Immature natural killer cell (primary cell): ENCODE results near the gene UQCRC2. TPM values are rescaled to one million over a fixed set of nuclear protein-coding genes. Genes with fewer than 3 reads are reported as not detected.
"Not testable (repeated sequence)": the region's sequence is repeated elsewhere in the genome, so short reads cannot be mapped to it uniquely, and the experiment has no call there.

ENCODE experiments used
- DNase-seq, 3 donors: peaks; one replicate each; pipeline ENCODE4 v3.0.0; 2022; ENCODE audit warnings: mixed read lengths in 1 of 3
- H3K27ac Mint-ChIP-seq, 6 donors: one replicate each; pipeline ENCODE4 v1.8.0; 2020; ENCODE audit warnings: mixed read lengths in 6 of 6, mild to moderate bottlenecking in 5 of 6, inconsistent platforms in 4 of 6, moderate library complexity in 3 of 6
- H3K27me3 Mint-ChIP-seq, 3 donors: one replicate each; pipeline ENCODE4 v1.8.0; 2020 to 2021; ENCODE audit warnings: low read depth in 3 of 3, mild to moderate bottlenecking in 3 of 3, mixed read lengths in 3 of 3, moderate library complexity in 3 of 3, inconsistent platforms in 1 of 3
- H3K36me3 Mint-ChIP-seq, 3 donors: one replicate each; pipeline ENCODE4 v1.8.0; 2020; ENCODE audit warnings: mixed read lengths in 3 of 3, inconsistent platforms in 2 of 3, mild to moderate bottlenecking in 2 of 3
- H3K4me1 Mint-ChIP-seq, 2 donors: one replicate each; pipeline ENCODE4 v1.8.0; 2020; ENCODE audit warnings: inconsistent platforms in 2 of 2, mild to moderate bottlenecking in 2 of 2, mixed read lengths in 2 of 2, moderate library complexity in 1 of 2
- H3K4me3 Mint-ChIP-seq, 5 donors: one replicate each; pipeline ENCODE4 v1.8.0; 2020; ENCODE audit warnings: mild to moderate bottlenecking in 5 of 5, mixed read lengths in 5 of 5, inconsistent platforms in 3 of 5, moderate library complexity in 3 of 5
- H3K9me3 Mint-ChIP-seq, 6 donors: one replicate each; pipeline ENCODE4 v1.8.0; 2020; ENCODE audit warnings: mild to moderate bottlenecking in 6 of 6, mixed read lengths in 6 of 6, inconsistent platforms in 4 of 6, moderate library complexity in 3 of 6
- polyA plus RNA-seq, 3 donors: library from polyadenylated mRNA; unstranded; fragments of 300-500 nt; fragmentation: Illumina TruSeq; gene quantifications; one replicate each; pipeline ENCODE4 v1.2.3, GENCODE V29; 2021

The UQCRC2 gene
- polyA plus RNA-seq, 3 donors from 2014 or later = 147 to 208 (median 195) TPM

DNA sequence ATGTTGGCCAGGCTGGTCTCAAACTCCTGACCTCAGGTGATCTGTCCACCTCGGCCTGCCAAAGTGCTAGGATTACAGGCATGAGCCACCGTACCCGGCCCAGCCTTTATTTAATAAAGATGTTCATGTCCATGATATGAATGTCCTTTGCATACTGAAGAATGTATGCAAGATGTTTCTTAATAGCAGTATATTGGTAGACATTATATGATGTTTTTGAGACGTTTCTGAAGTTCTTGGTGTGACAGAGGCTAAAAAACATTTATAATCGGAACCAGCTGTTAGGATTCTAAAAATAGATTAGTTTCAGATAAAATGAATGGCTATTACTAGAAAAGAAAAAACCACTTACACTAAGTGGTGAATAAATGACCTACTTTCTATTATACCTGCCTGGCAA, 36.0 kb downstream of the UQCRC2 start:
- Mint-ChIP-seq H3K27me3 (no peaks in the 10 kb centered on the region), H3K9me3 (no peaks in the 10 kb centered on the region), H3K36me3 (peaks cover 5 to 13% (median 6%) of the 10 kb centered on the region in 3 donors), H3K27ac (no peak overlapping the region), H3K4me1 (no peaks in the 10 kb centered on the region), H3K4me3 (no peak overlapping the region)
- no peak for DNase-seq

DNA sequence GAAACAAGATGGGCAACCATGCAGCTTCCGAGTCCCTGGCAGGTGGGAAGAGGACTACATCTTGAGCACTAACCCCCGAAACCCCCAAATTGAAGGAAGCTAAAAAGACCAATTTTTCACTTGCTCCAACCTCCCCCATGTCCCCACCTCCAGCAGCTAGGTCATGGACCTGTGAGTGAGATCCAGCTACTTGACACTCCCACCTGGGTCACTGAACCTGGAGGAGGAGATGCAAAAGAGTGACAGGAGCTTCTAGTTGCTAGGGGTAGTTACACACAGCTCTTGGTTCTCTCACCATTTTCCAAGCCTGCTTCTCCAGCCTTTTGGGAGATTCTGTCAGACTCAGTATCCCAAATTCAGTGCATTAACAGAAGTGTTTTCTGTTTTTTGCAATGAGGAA, 36.6 kb downstream of the UQCRC2 start:
- Mint-ChIP-seq H3K4me3 (no peak overlapping the region), H3K27ac (peak overlapping the region in 1 of 6 donors; percentile 69), H3K36me3 (peaks cover 3 to 7% (median 6%) of the 10 kb centered on the region in 3 donors), H3K9me3 (no peaks in the 10 kb centered on the region), H3K27me3 (no peaks in the 10 kb centered on the region), H3K4me1 (no peaks in the 10 kb centered on the region)
- no peak for DNase-seq

DNA sequence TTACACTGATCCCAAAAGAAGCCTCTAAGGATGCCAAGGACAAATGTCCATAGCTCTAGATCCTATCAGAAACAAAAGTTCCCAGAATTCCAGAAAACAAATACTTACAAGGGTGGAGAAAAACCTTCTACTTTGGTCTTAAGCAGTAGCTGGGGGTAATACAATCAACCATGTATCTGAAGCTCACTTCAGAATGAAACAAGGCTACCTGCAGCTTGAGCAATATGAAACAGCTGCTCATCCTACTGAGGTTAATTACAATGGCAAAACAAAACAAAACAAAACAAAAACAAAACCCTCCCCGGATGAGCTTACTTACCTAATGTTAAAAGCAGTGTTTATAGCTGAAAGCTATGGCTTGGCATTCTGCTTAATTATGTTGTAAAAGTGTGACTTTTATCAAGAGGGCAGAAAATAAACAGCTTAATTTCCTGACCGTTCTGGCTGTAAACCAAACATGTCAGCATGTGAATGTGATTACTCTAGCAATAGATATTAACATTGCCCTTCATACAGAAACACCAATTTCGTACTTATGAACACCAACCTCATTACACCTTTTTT, 37.3 kb downstream of the UQCRC2 start:
- Mint-ChIP-seq H3K27ac (no peak overlapping the region), H3K4me1 (no peaks in the 10 kb centered on the region)
- no peak for DNase-seq

DNA sequence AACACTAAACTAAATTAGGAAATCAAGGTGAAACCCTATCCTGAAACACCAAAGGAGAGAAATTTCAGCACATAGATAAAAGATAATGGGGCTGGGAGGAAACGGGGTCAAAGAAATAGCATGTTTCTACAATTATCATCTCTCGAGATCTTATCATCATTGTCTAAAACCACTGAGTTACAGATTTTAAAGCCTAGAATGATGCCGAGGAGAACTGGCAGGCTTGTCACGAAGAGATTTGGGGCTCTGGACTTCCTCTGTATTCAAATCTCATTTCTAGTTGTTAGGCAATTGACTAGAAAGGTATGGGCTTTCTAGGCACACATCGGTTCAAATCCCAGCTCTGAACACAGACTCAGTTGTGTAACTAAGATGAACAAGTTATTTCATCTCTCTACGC, 38.5 kb downstream of the UQCRC2 start:
- no peak overlapping the region for H3K27ac Mint-ChIP-seq
- no peak overlapping the region for H3K4me3 Mint-ChIP-seq

More for the DNA sequence above, 37.3 kb downstream of the UQCRC2 start:
- H3K27me3 Mint-ChIP-seq = no peaks in the 10 kb centered on the region
- H3K9me3 Mint-ChIP-seq = no peaks in the 10 kb centered on the region
- H3K36me3 Mint-ChIP-seq = peaks cover 2 to 3% (median 3%) of the 10 kb centered on the region in 3 donors
- no peak overlapping the region for H3K4me3 Mint-ChIP-seq

DNA sequence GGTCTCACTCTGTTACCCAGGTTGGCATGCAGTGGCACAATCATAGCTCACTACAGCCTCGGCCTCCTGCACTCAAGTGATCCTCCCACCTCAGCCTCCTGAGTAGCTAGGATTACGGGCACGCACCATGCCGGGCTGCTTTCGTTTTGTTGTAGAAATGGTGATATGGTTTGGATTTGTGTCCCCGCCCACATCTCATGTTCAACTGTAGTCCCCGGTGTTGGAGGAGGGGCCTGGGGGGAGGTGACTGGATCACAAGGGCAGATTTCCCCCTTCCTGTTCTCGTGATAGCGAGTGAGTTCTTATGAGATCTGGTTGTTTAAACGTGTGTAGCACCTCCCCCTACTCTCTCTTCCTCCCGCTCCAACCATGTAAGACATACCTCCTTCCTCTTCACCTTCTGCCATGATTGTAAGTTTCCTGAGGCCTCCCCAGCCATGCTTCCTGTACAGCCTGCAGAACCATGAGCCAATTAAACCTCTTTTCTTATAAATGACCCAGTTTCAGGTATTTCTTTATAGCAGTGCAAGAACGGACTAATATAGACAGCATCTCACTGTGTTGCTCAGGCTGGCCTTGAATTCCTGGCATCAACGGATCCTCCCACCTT, 41.8 kb downstream of the UQCRC2 start:
- no peaks in the 10 kb centered on the region for H3K4me1 Mint-ChIP-seq
- peak overlapping the region in 1 of 6 donors; percentile 85 for H3K27ac Mint-ChIP-seq
- DNase-seq = no peak
- no peak overlapping the region for H3K4me3 Mint-ChIP-seq
- no peaks in the 10 kb centered on the region for H3K36me3 Mint-ChIP-seq
- no peaks in the 10 kb centered on the region for H3K9me3 Mint-ChIP-seq
- H3K27me3 Mint-ChIP-seq = peaks cover 0 to 3% (median 2%) of the 10 kb centered on the region in 3 donors

More for the DNA sequence above, 38.5 kb downstream of the UQCRC2 start:
- no peaks in the 10 kb centered on the region for H3K4me1 Mint-ChIP-seq
- no peaks in the 10 kb centered on the region for H3K27me3 Mint-ChIP-seq
- DNase-seq = no peak
- no peaks in the 10 kb centered on the region for H3K9me3 Mint-ChIP-seq
- H3K36me3 Mint-ChIP-seq = no peaks in the 10 kb centered on the region

DNA sequence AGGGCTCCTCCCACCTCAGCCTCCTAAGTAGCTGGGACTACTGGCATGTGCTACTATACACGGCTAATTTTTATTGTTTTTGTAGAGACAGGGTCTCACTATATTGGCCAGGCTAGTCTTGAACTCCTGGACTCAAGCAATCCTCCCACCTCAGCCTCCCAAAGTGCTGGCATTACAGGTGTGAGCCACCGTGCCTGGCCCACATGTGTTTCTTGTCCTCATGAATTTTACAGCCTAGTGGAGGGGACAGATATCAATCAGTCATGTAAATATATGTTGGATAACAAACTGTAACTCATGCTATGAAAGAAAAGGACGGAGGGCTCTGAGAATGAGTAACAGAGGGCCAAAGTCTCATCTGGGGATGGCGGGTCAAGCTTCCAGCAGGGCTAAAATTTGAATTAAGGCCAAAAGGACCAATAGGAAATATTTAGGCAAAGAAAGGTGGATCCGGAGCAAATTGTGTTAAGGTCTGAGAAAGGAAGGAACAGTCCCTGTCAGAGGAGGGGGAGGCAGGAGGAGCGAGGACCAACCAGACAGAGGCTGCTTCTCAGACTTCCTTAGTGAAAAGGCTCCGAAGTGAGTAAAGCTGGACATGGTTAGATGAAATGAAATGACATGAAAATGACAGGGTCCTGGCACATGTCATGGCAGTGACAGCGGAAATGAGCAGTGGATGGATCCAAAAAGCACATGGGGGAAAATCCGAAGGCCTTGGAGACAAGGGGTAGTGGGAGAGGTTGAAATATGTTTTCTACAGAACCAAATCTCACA, 43.9 kb downstream of the UQCRC2 start:
- H3K27me3 Mint-ChIP-seq = peaks cover 4 to 7% (median 4%) of the 10 kb centered on the region in 3 donors
- H3K27ac Mint-ChIP-seq = no peak overlapping the region
- H3K9me3 Mint-ChIP-seq = peaks cover 0 to 1% (median 0%) of the 10 kb centered on the region in 6 donors
- H3K36me3 Mint-ChIP-seq = no peaks in the 10 kb centered on the region
- H3K4me1 Mint-ChIP-seq = peaks cover 7 to 9% of the 10 kb centered on the region in 2 donors
- DNase-seq = no peak
- no peak overlapping the region for H3K4me3 Mint-ChIP-seq

DNA sequence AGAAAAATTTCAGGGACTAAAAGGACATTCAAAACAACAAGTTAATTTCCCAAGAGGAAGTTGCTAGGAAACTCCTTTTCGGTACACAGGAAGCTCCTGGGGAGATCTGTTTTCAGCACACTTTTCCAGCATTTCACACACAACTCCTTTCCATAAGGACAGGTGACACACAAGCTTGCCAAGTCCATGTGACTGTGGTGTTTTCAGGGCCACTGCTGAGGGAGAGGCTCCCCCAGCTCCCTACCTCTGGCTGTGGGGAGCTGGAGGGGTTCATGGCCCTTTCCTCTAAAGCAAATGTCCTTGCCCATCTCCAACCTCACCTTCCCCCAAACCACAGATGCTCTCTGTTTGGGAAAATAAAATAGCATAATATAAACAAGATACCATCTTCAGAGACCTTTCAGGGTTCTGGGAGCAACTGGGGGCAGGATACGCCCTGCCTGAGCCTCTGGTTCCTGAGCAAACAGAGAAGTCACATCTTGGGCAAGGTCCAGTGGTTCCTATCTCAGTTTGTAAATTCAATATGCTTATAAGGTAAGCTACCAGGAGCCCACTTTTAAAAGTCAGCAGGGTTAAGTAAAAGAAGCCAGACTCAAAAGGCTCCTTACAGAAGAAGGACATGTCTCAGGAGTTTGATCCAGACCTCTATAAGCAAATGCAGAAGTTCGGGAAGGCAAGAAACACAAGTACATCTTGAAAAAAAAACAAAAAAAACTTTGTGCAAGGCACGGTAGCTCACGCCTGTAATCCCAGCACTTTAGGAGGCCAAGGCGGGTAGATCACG, 44.7 kb downstream of the UQCRC2 start:
- Mint-ChIP-seq H3K9me3 (peaks cover 0 to 1% (median 0%) of the 10 kb centered on the region in 6 donors), H3K4me3 (no peak overlapping the region), H3K27me3 (peaks cover 4 to 7% (median 4%) of the 10 kb centered on the region in 3 donors), H3K4me1 (peaks cover 7 to 9% of the 10 kb centered on the region in 2 donors), H3K27ac (peak overlapping the region in 1 of 6 donors; percentile 45), H3K36me3 (no peaks in the 10 kb centered on the region)
- no peak for DNase-seq

DNA sequence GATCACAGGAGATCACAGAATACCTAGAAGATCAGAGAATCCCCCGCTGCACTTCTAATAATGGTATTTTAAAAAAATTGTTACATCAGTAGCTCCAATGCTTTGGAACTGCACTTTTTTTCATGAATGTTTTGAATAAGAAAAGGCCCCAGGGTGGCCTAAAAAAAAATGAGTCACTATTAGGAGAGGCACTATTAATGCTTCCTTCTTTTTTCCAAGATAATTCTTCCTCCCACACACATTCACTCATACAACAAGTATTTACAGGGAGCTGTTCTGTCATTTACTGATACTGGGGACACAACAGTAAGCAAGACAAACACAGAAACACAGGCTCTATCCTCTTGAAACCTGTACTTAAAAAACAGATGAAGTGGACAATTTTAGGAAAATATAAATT, 48.4 kb downstream of the UQCRC2 start:
- Mint-ChIP-seq H3K36me3 (no peaks in the 10 kb centered on the region), H3K27me3 (peaks cover 4 to 7% (median 4%) of the 10 kb centered on the region in 3 donors), H3K4me1 (peaks cover 9 to 16% of the 10 kb centered on the region in 2 donors), H3K4me3 (no peak overlapping the region), H3K27ac (no peak overlapping the region), H3K9me3 (peaks cover 0 to 1% (median 0%) of the 10 kb centered on the region in 6 donors)
- no peak for DNase-seq

DNA sequence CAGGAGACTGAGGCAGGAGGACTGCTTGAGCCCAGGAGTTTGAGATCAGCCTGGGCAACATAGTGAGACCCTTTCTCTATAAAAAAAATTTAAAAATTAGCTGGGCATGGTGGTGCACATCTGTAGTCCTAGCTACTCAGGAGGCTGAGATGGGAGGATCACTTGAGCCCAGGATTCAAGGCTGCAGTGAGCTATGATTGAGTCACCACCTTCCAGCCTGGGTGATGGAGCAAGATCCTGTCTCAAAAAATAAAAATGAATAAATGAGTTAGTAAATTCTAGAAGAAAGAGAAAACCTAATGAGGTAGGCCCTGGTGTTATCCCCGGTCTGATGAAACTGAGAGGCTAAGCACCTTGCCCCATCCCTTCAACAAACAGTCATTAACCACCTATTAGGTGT, 48.9 kb downstream of the UQCRC2 start:
- peaks cover 14 to 20% of the 10 kb centered on the region in 2 donors for H3K4me1 Mint-ChIP-seq
- not testable (repeated sequence) for H3K27ac Mint-ChIP-seq, DNase-seq, H3K4me3 Mint-ChIP-seq, H3K9me3 Mint-ChIP-seq, H3K36me3 Mint-ChIP-seq, H3K27me3 Mint-ChIP-seq

DNA sequence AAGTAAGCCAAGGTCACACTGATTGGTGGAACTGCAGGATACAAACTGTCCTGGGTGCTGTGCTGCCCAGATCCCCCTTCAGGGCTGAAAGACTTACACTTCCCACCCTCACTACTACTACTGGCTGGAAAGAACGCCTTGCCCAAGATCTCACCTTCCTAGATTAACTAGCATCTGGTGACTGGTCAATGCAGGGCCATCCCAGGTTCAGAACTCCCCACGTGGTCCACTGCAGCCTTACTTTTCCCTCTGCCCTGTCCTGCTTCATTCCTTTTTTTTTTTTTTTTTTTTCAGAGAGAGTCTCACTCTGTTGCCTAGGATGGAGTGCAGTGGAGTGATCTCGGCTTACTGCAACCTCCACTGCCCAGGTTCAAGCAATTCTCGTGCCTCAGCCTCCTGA, 50.0 kb downstream of the UQCRC2 start:
- no peaks in the 10 kb centered on the region for H3K36me3 Mint-ChIP-seq
- DNase-seq = no peak
- peaks cover 0 to 1% (median 0%) of the 10 kb centered on the region in 6 donors for H3K9me3 Mint-ChIP-seq
- H3K4me1 Mint-ChIP-seq = peaks cover 19 to 26% of the 10 kb centered on the region in 2 donors
- no peak overlapping the region for H3K27ac Mint-ChIP-seq
- H3K4me3 Mint-ChIP-seq = no peak overlapping the region
- peaks cover 2 to 10% (median 4%) of the 10 kb centered on the region in 3 donors for H3K27me3 Mint-ChIP-seq

DNA sequence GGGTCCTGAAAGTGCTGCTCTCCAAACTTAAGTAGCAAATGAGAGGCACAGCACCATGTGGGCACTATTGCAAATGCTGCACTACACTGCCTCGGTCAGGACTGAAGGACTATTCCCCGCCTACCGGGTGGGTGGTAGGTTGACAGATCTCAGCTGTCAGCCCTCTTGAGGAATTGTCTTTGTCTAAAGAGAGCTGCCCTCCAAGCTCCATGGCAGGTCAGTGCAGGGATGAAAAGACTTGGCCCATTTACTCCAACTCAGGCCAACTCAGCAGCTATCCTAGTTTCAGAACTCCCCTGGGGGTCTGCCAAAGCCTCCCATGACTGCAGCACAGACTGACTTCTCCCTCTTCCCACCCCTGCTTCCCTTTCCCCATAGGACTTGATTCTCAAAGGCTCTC, 51.2 kb downstream of the UQCRC2 start:
- no peak overlapping the region for H3K27ac Mint-ChIP-seq

DNA sequence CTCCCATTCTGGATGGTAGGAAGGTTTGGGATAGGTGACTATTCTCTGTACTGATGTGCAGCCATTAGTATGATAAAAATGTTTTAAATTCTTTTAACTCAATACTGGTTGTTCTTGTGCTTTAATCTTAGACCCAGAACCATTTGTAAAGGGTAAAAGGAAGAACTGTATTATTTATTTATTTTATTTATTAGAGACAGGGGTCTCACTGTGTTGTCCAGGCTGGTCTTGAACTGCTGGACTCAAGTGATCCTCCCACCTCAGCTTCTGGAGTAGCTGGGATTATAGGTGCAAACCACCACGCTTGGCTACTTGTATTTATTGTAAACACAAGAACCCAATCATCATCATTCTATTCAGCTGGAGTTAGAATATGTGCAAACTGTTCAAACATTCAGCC, 52.6 kb downstream of the UQCRC2 start:
- no peaks in the 10 kb centered on the region for H3K36me3 Mint-ChIP-seq

More for the DNA sequence above, 51.2 kb downstream of the UQCRC2 start:
- peaks cover 25 to 35% of the 10 kb centered on the region in 2 donors for H3K4me1 Mint-ChIP-seq
- peaks cover 2 to 10% (median 4%) of the 10 kb centered on the region in 3 donors for H3K27me3 Mint-ChIP-seq
- no peaks in the 10 kb centered on the region for H3K36me3 Mint-ChIP-seq
- no peak overlapping the region for H3K4me3 Mint-ChIP-seq
- no peak for DNase-seq
- H3K9me3 Mint-ChIP-seq = peaks cover 0 to 1% (median 0%) of the 10 kb centered on the region in 6 donors

DNA sequence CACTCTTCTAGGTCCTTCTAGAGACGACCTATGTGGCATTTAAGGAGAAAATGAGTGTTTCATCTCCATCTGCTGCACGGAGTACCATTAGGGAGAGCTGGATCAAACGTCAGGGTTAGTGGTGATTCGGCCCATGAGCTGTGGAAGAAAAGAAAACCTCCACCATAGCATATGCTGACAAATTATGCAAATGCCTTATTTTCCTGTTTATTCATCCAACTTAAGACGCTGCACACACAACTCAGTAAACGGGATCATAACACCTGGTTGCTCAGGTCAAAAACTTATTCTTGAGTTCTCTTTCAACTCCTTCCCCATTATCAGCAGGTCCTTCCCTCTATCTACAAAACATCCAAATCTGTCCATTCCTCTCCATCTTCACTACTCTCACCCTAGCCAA, 53.5 kb downstream of the UQCRC2 start:
- Mint-ChIP-seq H3K27me3 (peaks cover 0 to 5% (median 0%) of the 10 kb centered on the region in 3 donors), H3K4me1 (peaks cover 30 to 46% of the 10 kb centered on the region in 2 donors), H3K9me3 (no peaks in the 10 kb centered on the region), H3K36me3 (no peaks in the 10 kb centered on the region), H3K27ac (peak overlapping the region in 5 of 6 donors; percentile 75 to 93 (median 80)), H3K4me3 (peak overlapping the region; percentile 86 to 92 (median 88))
- no peak for DNase-seq

More for the DNA sequence above, 52.6 kb downstream of the UQCRC2 start:
- Mint-ChIP-seq H3K4me1 (peaks cover 29 to 45% of the 10 kb centered on the region in 2 donors), H3K9me3 (no peaks in the 10 kb centered on the region), H3K27me3 (peaks cover 2 to 7% (median 2%) of the 10 kb centered on the region in 3 donors), H3K4me3 (peak overlapping the region in 4 of 5 donors; percentile 23 to 92 (median 62)), H3K27ac (no peak overlapping the region)
- DNase-seq = no peak
